NCI-H2196 (cell line): ENCODE data around the gene CASP8.
"Not testable (repeated sequence)": the region's sequence is repeated elsewhere in the genome, so short reads cannot be mapped to it uniquely, and the experiment has no call there.

ENCODE experiments used
- DNase-seq: peaks from one replicate; lab custom pipeline; 2025; ENCODE audit not compliant: unreplicated experiment; lab: John Stamatoyannopoulos, UW

Gene CASP8

DNA sequence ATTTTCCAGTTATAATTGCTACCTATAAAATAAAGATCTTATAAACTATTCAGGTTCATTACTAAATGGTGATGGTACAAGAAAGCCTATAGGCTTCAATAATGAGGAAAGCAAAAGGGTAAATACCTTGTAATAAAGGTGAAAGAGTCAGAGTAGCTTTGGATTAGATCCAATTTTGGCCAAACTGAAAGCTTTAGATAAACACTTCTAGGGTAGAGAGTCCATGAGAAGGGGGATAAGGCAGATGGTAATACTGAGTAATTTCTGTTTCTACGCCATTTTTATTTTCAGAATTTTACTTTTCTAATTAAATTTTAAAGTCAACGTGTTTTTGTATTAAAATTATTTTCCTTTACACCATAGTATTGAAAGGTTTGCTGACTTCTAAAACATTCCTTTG lies 9.4 kb downstream of the CASP8 start:
- peak; percentile 18 for DNase-seq

DNA sequence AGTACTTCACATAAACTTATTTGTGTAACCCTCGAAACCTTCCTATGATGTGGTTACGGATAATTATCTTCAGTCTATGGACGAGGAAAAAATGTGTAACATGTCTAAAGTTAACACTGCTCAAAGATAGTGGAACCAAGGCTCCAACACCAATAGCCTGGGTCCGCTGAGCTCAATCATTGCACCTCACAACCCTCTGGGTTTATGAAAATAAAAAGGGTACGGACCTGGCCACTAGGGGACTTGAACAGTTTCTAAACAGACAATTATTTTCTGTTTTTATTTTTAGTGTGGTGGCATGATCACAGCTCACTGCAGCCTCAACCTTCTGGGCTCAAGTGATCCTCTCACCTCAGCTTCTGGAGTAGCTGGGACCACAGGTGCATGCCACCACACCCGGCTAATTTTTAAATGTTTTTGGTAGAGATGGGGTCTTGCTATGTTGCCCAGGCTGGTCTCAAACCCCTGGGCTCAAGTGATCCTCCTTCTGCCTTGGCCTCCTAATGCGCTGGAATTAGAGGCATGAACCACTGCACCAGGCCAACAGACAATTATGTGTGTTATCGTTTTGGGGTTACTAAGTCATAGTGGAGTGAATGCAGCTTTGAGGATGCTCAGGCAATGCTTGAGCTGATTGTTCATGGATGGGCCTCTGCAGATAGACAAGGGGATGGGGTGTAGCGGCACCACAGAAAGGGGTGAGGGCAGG lies 10.1 kb downstream of the CASP8 start:
- no peak for DNase-seq

DNA sequence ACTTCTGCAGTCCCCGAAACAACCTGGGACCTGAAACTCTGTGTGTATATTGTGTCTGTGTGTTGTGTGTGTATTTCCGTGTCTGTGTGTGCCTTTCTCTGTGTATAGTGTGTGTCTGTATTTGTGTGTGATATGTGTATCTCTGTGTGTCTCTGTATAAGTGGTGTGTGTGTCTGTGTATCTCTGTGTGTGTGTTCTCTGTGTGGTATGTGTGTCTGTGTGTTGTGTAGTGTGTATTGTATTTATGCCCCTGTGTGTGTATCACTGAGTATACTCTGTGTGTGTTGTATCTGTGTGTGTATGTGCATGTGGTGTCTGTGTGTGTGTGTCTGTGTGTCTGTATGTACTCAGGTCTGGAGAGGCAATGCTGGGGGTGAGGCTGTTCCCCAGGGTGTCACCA lies 11.6 kb downstream of the CASP8 start:
- DNase-seq = no peak

DNA sequence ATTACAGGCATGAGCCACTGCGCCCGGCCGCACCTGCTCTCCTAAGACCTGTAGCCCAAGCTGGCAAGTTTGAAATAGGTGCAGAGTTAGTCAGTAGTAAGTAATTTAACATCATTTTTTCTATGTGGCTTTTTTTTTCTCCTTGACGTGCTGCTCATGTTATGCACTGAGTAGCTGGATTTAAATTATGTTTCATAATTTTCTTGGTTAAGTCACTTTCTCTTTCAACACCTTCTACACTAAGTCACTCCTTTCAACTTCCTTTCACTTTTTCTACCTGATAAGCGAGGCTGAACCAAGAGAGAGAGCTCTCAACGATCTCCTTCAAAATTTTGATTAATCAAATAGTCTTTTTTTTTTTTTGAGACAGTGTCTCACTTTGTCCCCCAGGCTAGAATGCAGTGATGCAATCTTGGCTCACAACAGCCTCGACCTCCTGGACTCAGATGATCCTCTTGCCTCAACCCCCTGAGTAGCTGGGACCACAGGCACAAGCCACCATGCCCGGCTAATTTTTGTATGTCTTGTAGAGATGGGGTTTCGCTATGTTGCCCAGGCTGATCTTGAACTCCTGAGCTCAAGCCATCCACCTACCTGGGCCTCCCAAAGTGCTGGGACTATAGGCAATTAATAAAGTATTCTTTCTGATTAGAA lies 13.1 kb downstream of the CASP8 start:
- DNase-seq = no peak

DNA sequence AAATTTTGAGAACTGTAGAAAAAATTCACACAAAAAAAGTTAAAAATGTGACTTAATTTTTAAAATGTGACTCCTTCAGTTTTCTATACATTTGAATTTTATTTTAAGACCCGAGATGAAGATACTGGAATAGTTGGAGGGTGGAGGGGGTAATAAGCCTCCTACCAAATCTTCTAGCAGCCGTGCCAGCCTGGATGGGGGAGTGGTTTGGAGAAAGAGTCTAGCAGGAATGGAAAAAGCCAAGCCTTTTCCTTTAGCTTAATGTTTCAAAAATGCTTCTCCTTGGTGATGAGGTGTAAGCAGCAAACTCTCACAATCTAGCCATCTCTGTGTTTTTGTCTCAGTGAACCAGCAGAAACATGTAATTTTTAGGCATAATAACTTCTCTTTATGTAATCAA lies 14.7 kb downstream of the CASP8 start:
- DNase-seq = no peak

DNA sequence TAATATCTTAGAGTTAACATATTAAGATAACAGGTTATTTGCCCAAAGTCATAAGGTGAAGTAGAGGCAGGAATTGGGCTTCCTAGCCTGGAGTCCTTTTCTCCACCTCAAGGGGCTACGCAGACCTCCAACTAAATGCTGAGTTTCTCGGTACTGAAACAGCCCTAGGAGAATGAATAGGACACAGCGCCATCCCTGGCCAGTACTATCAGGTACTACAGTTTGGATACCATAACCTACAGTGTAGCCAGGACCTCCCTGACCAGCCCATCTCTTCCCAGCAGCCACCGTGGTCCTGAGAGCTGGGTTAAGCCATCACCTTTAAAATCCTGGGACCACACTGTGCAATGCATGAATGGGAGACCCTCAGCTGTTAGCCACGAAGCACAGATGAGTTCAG lies 15.7 kb downstream of the CASP8 start:
- no peak for DNase-seq

DNA sequence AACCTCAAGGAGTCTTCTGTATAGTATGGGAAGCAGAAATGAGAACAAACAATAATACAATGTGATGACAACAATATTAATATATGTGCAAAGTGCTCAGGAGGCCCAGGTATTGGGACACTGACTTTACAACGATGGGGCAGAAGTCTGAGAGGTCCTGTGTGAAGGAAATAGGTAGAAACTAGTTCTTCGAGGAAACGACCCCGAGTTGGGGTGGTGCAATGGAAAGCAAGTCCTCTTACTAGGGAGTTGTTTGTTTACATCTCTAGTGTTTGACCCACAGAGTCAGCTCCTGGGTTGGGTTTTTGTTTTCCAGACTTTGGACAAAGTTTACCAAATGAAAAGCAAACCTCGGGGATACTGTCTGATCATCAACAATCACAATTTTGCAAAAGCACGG lies 16.2 kb downstream of the CASP8 start:
- no peak for DNase-seq

DNA sequence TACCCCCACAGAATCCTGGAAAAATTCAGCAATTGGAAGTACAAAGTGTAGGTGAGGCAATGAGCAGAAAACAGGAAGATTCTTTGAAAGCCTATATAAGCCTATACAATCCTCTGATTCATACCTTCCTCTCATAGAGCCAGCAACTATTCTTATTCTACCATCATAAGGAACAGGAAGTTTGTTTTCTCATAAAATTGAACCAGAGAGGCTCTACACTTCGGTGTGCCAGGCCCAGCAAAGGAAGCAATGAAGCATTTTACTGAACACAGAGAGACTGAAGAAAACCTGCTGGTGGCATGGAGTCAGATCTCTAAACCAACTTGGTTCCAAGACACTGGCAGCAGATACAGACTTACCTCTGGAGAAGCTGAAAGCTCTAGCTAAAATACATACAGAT lies 18.7 kb downstream of the CASP8 start:
- DNase-seq = no peak

DNA sequence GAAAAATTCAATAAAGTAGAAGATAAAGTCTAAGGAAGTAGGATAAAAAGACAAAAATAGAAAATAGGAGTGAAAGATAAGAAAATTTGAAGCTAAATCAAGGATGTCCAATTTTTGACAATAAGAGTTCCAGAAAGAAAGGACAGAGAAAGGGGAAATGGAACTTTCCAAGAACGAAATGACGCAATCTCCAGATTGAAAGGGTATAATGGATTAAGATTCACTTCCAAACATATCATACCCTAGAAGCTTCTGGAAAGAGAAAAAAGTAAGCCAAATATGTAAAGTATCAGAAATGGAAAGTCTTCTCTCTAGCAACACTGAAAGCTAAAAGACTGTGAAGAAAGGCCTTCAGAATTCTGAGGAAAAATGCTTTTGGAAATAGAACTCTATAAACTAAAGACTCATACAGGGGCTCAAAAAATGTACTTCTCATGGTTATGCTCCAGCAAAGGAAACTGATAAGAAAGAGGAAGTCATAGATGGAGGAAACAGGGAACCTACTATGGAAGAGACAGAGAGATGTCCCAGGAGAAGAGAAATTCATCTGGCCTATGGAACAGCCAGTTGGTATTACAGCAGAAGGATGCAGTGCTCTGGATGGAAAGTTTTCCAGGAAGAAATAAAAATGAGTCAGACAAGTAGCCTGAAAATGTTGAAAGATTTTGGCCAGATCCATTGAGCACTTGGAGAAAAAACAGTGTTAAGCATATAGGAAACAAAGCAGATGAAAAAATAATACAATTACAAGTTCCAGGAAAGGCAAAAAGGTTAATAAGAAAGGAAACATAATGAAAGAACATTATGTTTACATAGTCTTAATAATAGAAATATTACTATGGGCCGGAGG lies 20.1 kb downstream of the CASP8 start:
- no peak for DNase-seq

DNA sequence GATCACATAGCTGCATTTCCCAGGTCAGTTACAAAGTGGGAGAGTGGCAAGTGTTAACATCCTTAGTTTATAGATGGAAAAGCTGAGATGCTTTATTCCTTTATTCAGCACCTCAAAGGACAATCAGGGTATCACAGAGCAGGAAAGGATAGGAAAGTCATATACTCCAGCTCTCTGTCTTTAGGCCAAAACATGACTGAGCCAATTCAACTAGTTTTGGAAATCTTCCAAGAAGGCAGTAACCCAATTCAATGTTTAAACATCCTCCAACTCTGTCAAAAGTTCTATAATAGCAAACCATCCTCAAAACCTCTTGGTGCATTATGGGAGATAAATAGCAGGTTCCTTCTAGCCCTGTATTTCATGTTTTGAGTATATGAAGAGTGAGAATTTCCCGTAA lies 25.2 kb downstream of the CASP8 start:
- no peak for DNase-seq

DNA sequence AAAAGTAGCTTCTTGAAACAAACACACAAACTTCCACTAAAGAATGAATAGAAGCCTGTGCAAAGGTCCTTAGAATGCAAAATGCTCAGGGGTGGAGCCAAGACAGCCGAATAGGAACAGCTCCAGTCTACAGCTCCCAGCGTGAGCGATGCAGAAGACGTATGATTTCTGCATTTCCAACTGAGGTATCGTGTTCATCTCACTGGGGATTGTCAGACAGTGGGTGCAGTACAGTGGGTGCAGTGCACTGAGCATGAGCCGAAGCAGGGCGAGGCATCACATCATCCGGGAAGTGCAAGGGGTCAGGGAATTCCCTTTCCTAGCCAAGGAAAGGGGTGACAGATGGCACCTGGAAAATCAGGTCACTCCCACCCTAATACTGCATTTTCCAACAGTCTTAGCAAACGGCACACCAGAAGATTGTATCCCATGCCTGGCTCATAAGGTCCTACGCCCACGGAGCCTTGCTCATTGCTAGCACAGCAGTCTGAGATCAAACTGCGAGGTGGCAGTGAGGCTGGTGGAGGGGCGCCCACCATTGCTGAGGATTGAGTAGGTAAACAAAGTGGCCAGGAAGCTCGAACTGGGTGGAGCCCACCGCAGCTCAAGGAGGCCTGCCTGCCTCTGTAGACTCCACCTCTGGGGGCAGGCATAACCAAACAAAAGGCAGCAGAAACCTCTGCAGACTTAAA lies 30.3 kb downstream of the CASP8 start:
- not testable (repeated sequence) for DNase-seq

DNA sequence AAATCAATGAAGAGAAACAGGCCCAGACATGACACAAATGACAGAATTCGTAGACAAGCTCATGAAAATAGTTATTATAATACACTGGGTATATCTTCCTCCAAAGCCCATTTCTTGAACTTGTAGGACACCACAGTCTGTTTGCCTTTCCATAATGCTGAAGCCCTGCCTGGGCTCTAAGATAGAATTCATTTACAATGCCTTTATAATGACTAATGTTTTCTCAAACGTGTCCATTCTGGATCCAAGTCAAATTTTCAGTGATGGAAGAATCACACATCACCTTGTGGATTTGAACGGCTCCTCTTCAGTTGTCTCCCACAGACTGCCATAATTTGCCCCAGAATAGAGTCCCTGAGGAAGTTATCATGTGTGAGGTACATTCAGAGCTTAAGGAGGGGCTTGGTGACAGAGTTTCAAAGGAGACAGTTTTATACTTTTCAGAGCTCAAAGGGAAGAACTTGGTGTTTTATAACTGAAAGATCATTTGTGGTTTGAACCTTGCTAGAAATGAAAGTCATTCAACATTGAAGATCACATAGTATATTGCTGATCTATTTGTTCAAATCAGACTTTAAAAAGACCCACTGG lies 38.2 kb downstream of the CASP8 start:
- no peak for DNase-seq

DNA sequence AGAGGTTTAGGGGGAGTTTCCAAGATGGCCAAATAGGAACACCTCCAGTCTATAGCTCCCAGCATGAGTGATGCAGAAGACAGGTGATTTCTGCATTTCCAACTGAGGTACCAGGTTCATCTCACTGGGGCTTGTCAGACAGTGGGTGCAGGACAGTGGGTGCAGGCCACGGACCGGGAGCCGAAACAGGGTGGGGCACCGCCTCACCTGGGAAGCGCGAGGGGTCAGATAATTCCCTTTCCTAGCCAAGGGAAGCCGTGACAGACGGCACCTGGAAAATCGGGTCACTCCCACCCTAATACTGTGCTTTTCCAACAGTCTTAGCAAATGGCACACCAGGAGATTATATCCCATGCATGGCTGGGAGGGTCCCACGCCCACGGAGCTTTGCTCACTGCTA lies 39.6 kb downstream of the CASP8 start:
- DNase-seq = not testable (repeated sequence)

DNA sequence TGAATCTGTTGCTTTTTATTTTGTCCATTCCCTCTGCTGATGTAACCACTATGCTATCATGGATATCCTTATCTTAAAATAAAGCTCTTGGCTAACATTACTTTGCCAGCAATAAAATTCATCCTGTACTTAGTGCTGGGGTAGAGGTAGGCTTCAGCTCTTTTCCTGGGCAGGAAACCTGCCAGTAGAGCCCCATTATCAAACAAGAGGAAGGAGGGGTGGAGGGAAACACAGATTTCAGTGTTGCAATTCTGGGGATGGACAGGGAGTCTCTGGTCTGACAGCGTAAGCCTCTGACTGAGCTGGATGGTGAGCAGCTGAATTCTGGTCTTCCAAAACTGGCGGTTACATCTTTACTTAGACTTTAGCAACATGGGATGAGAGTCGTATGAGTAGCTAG lies 47.5 kb downstream of the CASP8 start:
- no peak for DNase-seq

DNA sequence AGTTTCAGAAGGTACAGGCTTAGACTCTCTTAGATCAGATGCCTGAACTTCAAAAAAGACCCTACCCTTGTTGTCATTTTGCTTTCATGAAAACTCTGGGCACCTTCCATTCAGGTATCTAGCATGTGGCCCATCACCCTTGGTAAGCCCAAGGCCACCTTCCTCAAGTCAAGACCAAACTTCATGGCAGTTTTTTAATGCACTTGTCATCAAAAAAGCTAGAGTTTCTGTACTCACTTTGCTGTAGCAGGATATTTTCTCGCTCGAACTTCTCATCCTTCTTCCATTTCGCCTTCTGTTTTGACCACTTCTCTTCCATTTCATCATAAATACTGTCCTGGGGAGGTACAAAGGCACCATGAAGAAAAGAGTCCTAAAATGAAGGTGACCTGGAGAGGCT lies 48.6 kb downstream of the CASP8 start:
- DNase-seq = no peak

DNA sequence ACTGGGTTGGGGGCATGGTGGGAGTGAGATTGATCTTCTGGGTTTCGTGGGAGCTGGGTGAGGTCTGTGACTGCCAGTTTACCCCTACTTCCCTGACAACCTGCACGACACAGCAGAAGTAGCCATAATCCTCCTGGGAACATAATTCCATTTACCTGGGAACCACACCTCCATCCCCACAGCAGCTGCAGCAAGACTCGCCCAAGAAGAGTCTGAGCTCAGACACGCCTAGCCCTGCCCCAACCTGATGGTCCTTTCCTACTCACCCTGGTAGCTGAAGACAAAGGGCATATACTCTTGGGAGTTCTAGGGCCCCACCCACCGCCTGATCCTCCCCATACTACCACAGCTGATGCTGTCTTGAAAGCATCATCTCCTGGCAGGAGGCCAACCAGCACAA lies 53.0 kb downstream of the CASP8 start:
- no peak for DNase-seq

DNA sequence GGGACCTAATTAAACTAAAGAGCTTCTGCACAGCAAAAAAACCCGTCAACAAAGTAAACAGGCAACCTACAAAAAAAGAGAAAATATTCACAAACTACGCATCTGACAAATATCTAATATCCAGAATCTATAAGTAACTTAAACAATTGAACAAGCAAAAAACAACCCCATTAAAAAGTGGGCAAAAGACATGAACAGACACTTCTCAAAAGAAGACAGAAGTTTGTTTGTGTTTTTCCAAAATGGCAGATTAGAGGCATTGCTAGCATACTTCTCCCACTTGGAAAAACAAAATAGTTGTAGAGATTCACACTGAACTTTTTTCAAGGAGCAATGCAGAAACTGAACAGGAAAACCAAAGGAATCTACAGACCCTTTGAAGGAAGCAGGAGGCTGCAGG lies 59.2 kb downstream of the CASP8 start:
- DNase-seq = no peak

DNA sequence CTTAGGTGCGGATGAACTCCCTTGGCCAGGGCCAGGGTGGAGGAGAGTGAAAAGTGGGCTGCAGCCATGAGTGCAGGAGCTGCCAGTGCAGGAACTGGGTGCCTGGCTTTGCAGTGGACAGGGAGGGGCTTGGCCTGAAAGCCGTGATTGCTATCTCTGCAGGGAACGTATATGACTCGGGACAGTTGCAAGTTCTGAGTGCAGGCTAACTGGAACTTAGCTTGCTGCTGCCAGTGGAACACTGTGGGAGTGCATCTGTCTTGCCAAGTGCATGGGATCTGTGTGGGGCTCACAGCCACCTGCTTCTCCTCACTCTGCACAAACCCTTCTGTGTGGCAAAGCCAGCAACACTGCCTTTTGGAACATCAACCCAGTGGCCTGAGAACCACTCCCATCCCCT lies 59.9 kb downstream of the CASP8 start:
- DNase-seq = no peak

DNA sequence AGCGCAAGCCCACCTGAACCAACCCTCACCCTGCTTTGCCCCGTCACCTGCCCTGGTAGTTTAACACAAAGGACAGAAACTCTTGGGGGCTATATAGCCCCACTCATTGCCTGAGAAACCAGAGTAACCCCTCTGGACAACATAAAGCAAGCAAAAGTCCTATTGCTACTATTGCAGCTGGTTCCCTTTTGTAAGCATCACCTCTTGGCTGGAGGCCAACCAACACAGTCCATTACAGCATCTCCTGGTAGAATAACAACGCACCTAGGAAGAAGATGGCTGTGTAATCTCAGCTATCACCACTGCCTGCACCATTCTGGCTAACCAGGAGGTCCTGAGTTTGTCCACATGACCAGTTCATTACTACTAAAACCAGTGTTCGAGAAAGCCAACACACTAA lies 60.4 kb downstream of the CASP8 start:
- DNase-seq = peak; percentile 6

DNA sequence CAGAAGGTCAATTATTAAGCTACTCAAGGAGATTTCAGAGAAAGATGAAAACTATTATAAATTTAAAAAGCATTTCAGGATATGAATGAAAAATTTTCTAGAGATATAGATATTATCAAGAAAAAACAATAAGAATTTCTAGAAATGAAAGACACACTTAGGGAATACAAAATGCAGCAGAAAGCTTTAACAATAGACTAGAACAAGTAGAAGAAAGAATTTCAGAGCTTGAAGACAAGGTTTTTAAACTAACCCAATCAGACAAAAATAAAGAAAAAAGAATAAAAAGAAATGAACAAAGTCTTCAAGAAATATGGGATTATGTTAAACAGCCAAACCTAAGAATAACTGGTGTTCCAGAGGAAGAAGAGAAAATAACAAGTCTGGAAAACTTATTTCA lies 62.4 kb downstream of the CASP8 start:
- DNase-seq = no peak

DNA sequence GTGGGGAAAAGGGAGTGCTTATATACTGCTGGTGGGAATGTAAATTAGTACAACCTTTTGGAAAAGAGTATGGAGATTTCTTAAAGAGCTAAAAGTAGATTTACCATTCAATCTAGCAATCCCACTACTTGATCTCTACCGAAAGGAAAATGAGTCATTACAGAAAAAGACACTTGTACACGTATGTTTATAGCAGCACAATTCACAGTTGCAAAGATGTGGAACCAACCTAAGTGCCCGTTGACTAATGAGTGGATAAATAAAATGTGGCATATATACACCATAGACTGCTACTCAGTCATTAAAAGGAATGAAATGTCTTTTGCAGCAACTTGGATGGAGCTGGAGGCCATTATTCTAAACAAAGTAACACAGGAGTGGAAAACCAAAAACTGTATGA lies 67.3 kb downstream of the CASP8 start:
- DNase-seq = no peak
